RWPE2 (cell line): ENCODE measurements around the gene SSTR1.

Source experiments
- ATAC-seq: fragments of 200-7000 bp; cut with Tn5 transposase; 3 replicates; pipeline ENCODE4 v1.9.1; 2021; ENCODE audit warnings: low read depth
- DNase-seq: peaks from one replicate; pipeline ENCODE4 v3.0.0-alpha.2; 2020; ENCODE audit warnings: low spot score
- H3K27ac ChIP-seq: fragments of 450-650 bp; 2 replicates; pipeline ENCODE4 v1.5.1; 2017; ENCODE audit warnings: mild to moderate bottlenecking; ENCODE audit not compliant: poor library complexity, severe bottlenecking
- H3K27me3 ChIP-seq: fragments of 250-450 bp; sonication (Bioruptor Pico); 2 replicates; pipeline ENCODE4 v1.5.1; 2021; ENCODE audit warnings: mild to moderate bottlenecking, moderate library complexity; ENCODE audit not compliant: insufficient read depth, poor library complexity, severe bottlenecking
- H3K36me3 ChIP-seq: fragments of 250-450 bp; sonication (Bioruptor Pico); 2 replicates; pipeline ENCODE4 v1.5.1; 2020; ENCODE audit warnings: low read depth, mild to moderate bottlenecking, moderate library complexity
- H3K4me1 ChIP-seq: fragments of 250-450 bp; sonication (Bioruptor Pico); 2 replicates; pipeline ENCODE4 v1.5.1; 2021; ENCODE audit warnings: mild to moderate bottlenecking, moderate library complexity; ENCODE audit not compliant: insufficient read depth, poor library complexity, severe bottlenecking
- H3K4me3 ChIP-seq: fragments of 250-450 bp; sonication (Bioruptor Pico); 2 replicates; pipeline ENCODE4 v1.5.1; 2021; ENCODE audit warnings: mild to moderate bottlenecking, moderate library complexity; ENCODE audit not compliant: severe bottlenecking
- H3K9me3 ChIP-seq: fragments of 250-450 bp; sonication (Bioruptor Pico); 2 replicates; pipeline ENCODE4 v1.5.1; 2021; ENCODE audit warnings: mild to moderate bottlenecking, moderate library complexity; ENCODE audit not compliant: severe bottlenecking
- CTCF ChIP-seq: fragments of 450-650 bp; IDR thresholded peaks from one replicate; pipeline ENCODE4 v1.5.1; 2017; ENCODE audit warnings: mild to moderate bottlenecking, moderate library complexity; ENCODE audit not compliant: poor library complexity, severe bottlenecking

SSTR1 gene

GRCh38 chr14:38205949-38206665 is 1.6 kb upstream of the SSTR1 start:
- Histone ChIP-seq H3K4me1 (peaks cover 4% of the 10 kb centered on the region), H3K4me3 (no peak overlapping the region), H3K36me3 (no peaks in the 10 kb centered on the region), H3K27me3 (peaks cover 46% of the 10 kb centered on the region), H3K27ac (no peak overlapping the region), H3K9me3 (no peaks in the 10 kb centered on the region)
- no peak for ATAC-seq
- DNase-seq = no peak
- TF ChIP-seq CTCF = no peak

GRCh38 chr14:38206689-38207376 is 871 bp upstream of the SSTR1 start:
- no peak for TF ChIP-seq CTCF
- DNase-seq = no peak
- Histone ChIP-seq H3K4me3 (no peak overlapping the region), H3K4me1 (peaks cover 2% of the 10 kb centered on the region), H3K9me3 (no peaks in the 10 kb centered on the region), H3K36me3 (no peaks in the 10 kb centered on the region), H3K27ac (no peak overlapping the region), H3K27me3 (peaks cover 53% of the 10 kb centered on the region)
- no peak for ATAC-seq

GRCh38 chr14:38207377-38207735 is 348 bp upstream of the SSTR1 start:
- Histone ChIP-seq H3K4me1 (no peaks in the 10 kb centered on the region), H3K27ac (no peak overlapping the region), H3K4me3 (no peak overlapping the region), H3K27me3 (peaks cover 58% of the 10 kb centered on the region), H3K9me3 (no peaks in the 10 kb centered on the region), H3K36me3 (no peaks in the 10 kb centered on the region)
- ATAC-seq (no peak), DNase-seq (no peak)
- TF ChIP-seq CTCF = no peak

GRCh38 chr14:38208618-38209562 is 1.2 kb downstream of the SSTR1 start:
- peak; percentile 63 for DNase-seq
- Histone ChIP-seq H3K27me3 (peaks cover 69% of the 10 kb centered on the region), H3K4me1 (no peaks in the 10 kb centered on the region), H3K9me3 (no peaks in the 10 kb centered on the region), H3K27ac (no peak overlapping the region), H3K4me3 (peak overlapping the region; percentile 26), H3K36me3 (no peaks in the 10 kb centered on the region)
- TF ChIP-seq CTCF = peak; percentile 44
- ATAC-seq = peak; percentile 68
